Fibroblast of lung (primary cell): Measurements from ENCODE around the gene EDC3. TPM values are rescaled to one million over a fixed set of nuclear protein-coding genes. Genes with fewer than 3 reads are reported as not detected.

Experiments used
- DNase-seq, 2 donors: peaks; one replicate each; pipeline versions ENCODE4 v3.0.0 to v3.0.0-alpha.2; 2010; ENCODE audit warnings: low read depth in 2 of 2
- H2AFZ ChIP-seq: 2 replicates; pipeline ENCODE4 v1.5.1; 2012; ENCODE audit warnings: low read length, control low read depth, inconsistent platforms
- H3K27ac ChIP-seq: 2 replicates; pipeline ENCODE4 v1.5.1; 2011; ENCODE audit warnings: low read length, control low read depth; ENCODE audit not compliant: insufficient read depth
- H3K27me3 ChIP-seq: 2 replicates; pipeline ENCODE4 v1.5.1; 2011; ENCODE audit warnings: mild to moderate bottlenecking, low read length; ENCODE audit not compliant: control insufficient read depth, insufficient read depth
- H3K36me3 ChIP-seq: 2 replicates; pipeline ENCODE4 v1.5.1; 2011; ENCODE audit warnings: low read length; ENCODE audit not compliant: control insufficient read depth, insufficient read depth
- H3K4me1 ChIP-seq: 2 replicates; pipeline ENCODE4 v1.5.1; 2011; ENCODE audit warnings: low read length; ENCODE audit not compliant: control insufficient read depth, insufficient read depth; ENCODE audit errors: extremely low read depth
- H3K4me2 ChIP-seq: 2 replicates; pipeline ENCODE4 v1.5.1; 2011; ENCODE audit warnings: low read length, control low read depth; ENCODE audit not compliant: insufficient read depth; ENCODE audit errors: extremely low read depth
- H3K4me3 ChIP-seq, 4 experiments: fragments of 200-600 bp in 1 of 4; sonication (generic) in 1 of 4; replicated peaks in 1 of 4; 2 replicates each; pipeline ENCODE4 v1.5.1; 2011 to 2016; ENCODE audit warnings: low read length in 4 of 4, low read depth in 3 of 4, mild to moderate bottlenecking in 3 of 4, control low read depth in 2 of 4, inconsistent platforms in 1 of 4, mixed read lengths in 1 of 4; ENCODE audit not compliant: insufficient read depth in 1 of 4; ENCODE audit errors: control extremely low read depth in 1 of 4
- H3K79me2 ChIP-seq: 2 replicates; pipeline ENCODE4 v1.5.1; 2012; ENCODE audit warnings: mild to moderate bottlenecking, low read length, inconsistent platforms; ENCODE audit not compliant: control insufficient read depth, insufficient read depth
- H3K9ac ChIP-seq: 2 replicates; pipeline ENCODE4 v1.5.1; 2011; ENCODE audit warnings: mild to moderate bottlenecking, low read length, control low read depth; ENCODE audit not compliant: insufficient read depth
- H3K9me3 ChIP-seq: 2 replicates; pipeline ENCODE4 v1.5.1; 2012; ENCODE audit warnings: low read depth, low read length; ENCODE audit not compliant: control insufficient read depth, insufficient read depth
- H4K20me1 ChIP-seq: 2 replicates; pipeline ENCODE4 v1.5.1; 2011; ENCODE audit warnings: low read length; ENCODE audit not compliant: control insufficient read depth, insufficient read depth; ENCODE audit errors: extremely low read depth
- CTCF ChIP-seq, 2 donors: IDR thresholded peaks in 1 of 2; conservative IDR thresholded peaks in 1 of 2; 1 replicate in 1 of 2; 2 replicates in 1 of 2; pipeline ENCODE4 v1.5.1; 2011 to 2012; ENCODE audit warnings: low read length in 2 of 2, control low read depth in 1 of 2, inconsistent platforms in 1 of 2, low read depth in 1 of 2, mild to moderate bottlenecking in 1 of 2
- EZH2 ChIP-seq: IDR thresholded peaks from 2 replicates; pipeline ENCODE4 v1.5.1; 2012; ENCODE audit warnings: low read length, control low read depth, mild to moderate bottlenecking; ENCODE audit errors: missing control alignments
- polyA plus RNA-seq, 2 donors: library from polyadenylated mRNA; depleted of rRNA in 1 of 2; stranded (reverse) in 1 of 2; unstranded in 1 of 2; fragments of >200 nt; gene quantifications; 2 replicates each; pipeline ENCODE4 v1.2.1, GENCODE V29; 2011 to 2012; ENCODE audit warnings: missing spikeins in 1 of 2
- total RNA-seq: library from RNA; depleted of rRNA; stranded (reverse); fragments of >200 nt; gene quantifications from 2 replicates; pipeline ENCODE4 v1.2.1, GENCODE V29; 2014

The EDC3 gene
- total and polyA plus RNA-seq, 2 donors (not counting 1 experiment from before 2014, with no cell fraction given): 8.9 to 25.8 TPM

DNA sequence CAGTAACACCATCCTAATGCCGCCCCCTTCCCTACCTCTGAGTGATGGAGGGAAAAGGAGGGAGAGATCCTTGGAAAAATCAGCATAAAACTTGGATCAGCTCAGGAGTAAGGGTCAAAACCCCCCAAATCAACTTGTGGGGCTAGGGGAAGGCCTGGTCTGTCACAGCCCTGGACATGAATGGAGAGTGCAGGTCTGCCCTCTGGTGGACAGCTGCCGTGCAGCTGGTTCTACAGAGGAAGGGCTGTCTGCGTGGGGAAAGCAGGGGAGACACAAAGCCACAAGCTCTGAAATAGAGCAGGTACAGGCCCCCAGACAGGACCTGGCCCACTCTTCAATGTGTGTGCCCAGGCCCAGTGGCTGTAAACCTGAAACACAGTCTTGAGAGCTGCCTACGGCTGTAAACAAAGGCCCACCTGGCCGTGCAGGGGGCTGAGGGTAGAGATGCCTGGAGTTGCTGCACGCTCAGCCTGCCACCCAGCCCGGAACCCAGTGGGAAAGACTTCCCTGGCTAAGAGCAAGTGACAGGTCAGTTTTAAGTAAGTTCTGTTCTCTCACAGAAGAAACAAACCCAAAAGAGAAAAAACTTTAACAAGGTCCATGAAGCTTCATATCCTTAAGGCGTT, 63.8 kb downstream of the EDC3 start:
- Histone ChIP-seq H2AFZ (no peak overlapping the region), H3K27ac (no peak overlapping the region), H3K27me3 (no peaks in the 10 kb centered on the region), H3K79me2 (no peaks in the 10 kb centered on the region), H3K36me3 (peaks cover 28% of the 10 kb centered on the region), H4K20me1 (no peaks in the 10 kb centered on the region), H3K4me2 (no peak overlapping the region), H3K9me3 (no peaks in the 10 kb centered on the region), H3K9ac (no peak overlapping the region), H3K4me1 (no peaks in the 10 kb centered on the region), H3K4me3 (no peak overlapping the region)
- no peak for TF ChIP-seq EZH2
- peak; percentile 70 to 93 for TF ChIP-seq CTCF (conservative IDR thresholded peaks at IDR 0.05 in 1 of 2, IDR thresholded peaks at IDR 0.05 in 1 of 2; ENCODE audit: low read depth in 1 of 2, low read length in 2 of 2)
- peak; percentile 29 to 49 for DNase-seq

GRCh38 chr15:74631408-74631807, 64.4 kb downstream of the EDC3 start:
- H3K4me2 ChIP-seq: no peak overlapping the region
- H3K79me2 ChIP-seq: no peaks in the 10 kb centered on the region
- H4K20me1 ChIP-seq: no peaks in the 10 kb centered on the region
- no peak for TF ChIP-seq CTCF (conservative IDR thresholded peaks at IDR 0.05 in 1 of 2, IDR thresholded peaks at IDR 0.05 in 1 of 2; ENCODE audit: low read depth in 1 of 2, low read length in 2 of 2)
- TF ChIP-seq EZH2: no peak
- no peak overlapping the region for H3K9ac ChIP-seq
- no peak overlapping the region for H3K27ac ChIP-seq
- H2AFZ ChIP-seq: no peak overlapping the region
- no peak for DNase-seq
- H3K27me3 ChIP-seq: no peaks in the 10 kb centered on the region
- H3K36me3 ChIP-seq: peaks cover 31% of the 10 kb centered on the region
- no peaks in the 10 kb centered on the region for H3K9me3 ChIP-seq
- no peaks in the 10 kb centered on the region for H3K4me1 ChIP-seq
- H3K4me3 ChIP-seq: no peak overlapping the region

GRCh38 chr15:74631087-74631385, 64.8 kb downstream of the EDC3 start:
- no peaks in the 10 kb centered on the region for H4K20me1 ChIP-seq

More at GRCh38 chr15:74631087-74631385, 64.8 kb downstream of the EDC3 start:
- Histone ChIP-seq H3K4me1 (no peaks in the 10 kb centered on the region), H3K36me3 (peaks cover 34% of the 10 kb centered on the region), H3K27me3 (no peaks in the 10 kb centered on the region), H3K4me2 (no peak overlapping the region), H3K4me3 (no peak overlapping the region), H3K9ac (no peak overlapping the region), H2AFZ (no peak overlapping the region), H3K9me3 (no peaks in the 10 kb centered on the region), H3K79me2 (no peaks in the 10 kb centered on the region), H3K27ac (no peak overlapping the region)
- no peak for DNase-seq
- TF ChIP-seq CTCF (conservative IDR thresholded peaks at IDR 0.05 in 1 of 2, IDR thresholded peaks at IDR 0.05 in 1 of 2; ENCODE audit: low read depth in 1 of 2, low read length in 2 of 2): no peak
- no peak for TF ChIP-seq EZH2
